Smooth muscle cell (in vitro differentiated cells): ENCODE data around the gene GRIK2. TPM values are rescaled to one million over a fixed set of nuclear protein-coding genes. Genes with fewer than 3 reads are reported as not detected.

Experiments used
- DNase-seq: peaks from one replicate; lab custom pipeline; 2025; ENCODE audit not compliant: unreplicated experiment; lab: John Stamatoyannopoulos, UW
- H2AFZ ChIP-seq: fragments of 200-600 bp; sonication (generic); 2 replicates; pipeline ENCODE4 v1.6.0; 2016; ENCODE audit warnings: antibody characterized with exemption, low read depth, mild to moderate bottlenecking
- H3F3A ChIP-seq: fragments of 200-600 bp; sonication (generic); 2 replicates; pipeline ENCODE4 v1.6.0; 2017; ENCODE audit warnings: antibody characterized with exemption, low read depth
- H3K27ac ChIP-seq: fragments of 200-600 bp; sonication (generic); 2 replicates; pipeline ENCODE4 v1.5.1; 2016; ENCODE audit warnings: low read depth, mild to moderate bottlenecking
- H3K27me3 ChIP-seq: fragments of 200-600 bp; sonication (generic); 2 replicates; pipeline ENCODE4 v1.6.1; 2016; ENCODE audit warnings: low read depth, mild to moderate bottlenecking
- H3K36me3 ChIP-seq: fragments of 200-600 bp; sonication (generic); 2 replicates; pipeline ENCODE4 v1.5.1; 2016; ENCODE audit warnings: low read depth
- H3K4me1 ChIP-seq: fragments of 200-600 bp; sonication (generic); 2 replicates; pipeline ENCODE4 v1.5.1; 2016; ENCODE audit warnings: low read depth
- H3K4me2 ChIP-seq: fragments of 200-600 bp; sonication (generic); 2 replicates; pipeline ENCODE4 v1.6.0; 2016; ENCODE audit warnings: mild to moderate bottlenecking
- H3K4me3 ChIP-seq: fragments of 200-600 bp; sonication (generic); 2 replicates; pipeline ENCODE4 v1.5.1; 2016; ENCODE audit warnings: mild to moderate bottlenecking
- H3K79me2 ChIP-seq: fragments of 200-600 bp; sonication (generic); 2 replicates; pipeline ENCODE4 v1.6.0; 2016; ENCODE audit warnings: low read depth, mild to moderate bottlenecking
- H3K9ac ChIP-seq: fragments of 200-600 bp; sonication (generic); 2 replicates; pipeline ENCODE4 v1.6.0; 2016; ENCODE audit warnings: low read depth
- H3K9me3 ChIP-seq: fragments of 200-600 bp; sonication (generic); replicated peaks from 2 replicates; pipeline ENCODE4 v1.5.1; 2016; ENCODE audit warnings: low read depth
- H4K20me1 ChIP-seq: fragments of 200-600 bp; sonication (generic); 2 replicates; pipeline ENCODE4 v1.6.0; 2016; ENCODE audit warnings: low read depth
- CTCF ChIP-seq: fragments of 200-600 bp; sonication (generic); IDR thresholded peaks from 2 replicates; pipeline ENCODE4 v1.5.1; 2017; ENCODE audit warnings: borderline replicate concordance, mild to moderate bottlenecking, antibody characterized with exemption; ENCODE audit not compliant: insufficient read depth, poor library complexity, severe bottlenecking
- WGBS: methylation state at CpG from one replicate; pipeline ENCODE4 v1.1.7; 2016; ENCODE audit warnings: low lambda C conversion rate; 5-methylcytosine and 5-hydroxymethylcytosine counted together
- polyA plus RNA-seq: library from polyadenylated mRNA; unstranded; fragments of >200 nt; fragmentation: Nextera tagmentation; extraction: Ambion mirVana; gene quantifications from 2 replicates; pipeline ENCODE4 v1.2.1, GENCODE V29; 2016
- total RNA-seq: library from RNA; depleted of rRNA; stranded (reverse); fragments of >200 nt; gene quantifications from 2 replicates; pipeline ENCODE4 v1.2.3, GENCODE V29; 2014

Gene GRIK2
- total and polyA plus RNA-seq, 2 experiments from 2014 or later, result 10.0 to 23.6 TPM

- H3K4me2 ChIP-seq, result no peak overlapping the region
- no peak overlapping the region for H3K9ac ChIP-seq
- WGBS, result 83% methylated on average over 3 of the region's 3 CpGs
- H3F3A ChIP-seq, result no peaks in the 10 kb centered on the region
- no peaks in the 10 kb centered on the region for H3K36me3 ChIP-seq
- H3K79me2 ChIP-seq, result no peaks in the 10 kb centered on the region
- no peaks in the 10 kb centered on the region for H4K20me1 ChIP-seq
- TF ChIP-seq CTCF, result no peak
- no peak overlapping the region for H3K4me3 ChIP-seq
- no peaks in the 10 kb centered on the region for H3K4me1 ChIP-seq
- H3K27me3 ChIP-seq, result no peaks in the 10 kb centered on the region
- no peak overlapping the region for H3K27ac ChIP-seq
- H2AFZ ChIP-seq, result no peak overlapping the region
- no peaks in the 10 kb centered on the region for H3K9me3 ChIP-seq
- DNase-seq, result no peak
Observed at GRCh38 chr6:101986476-101986875, 593.0 kb downstream of the GRIK2 start.

- Histone ChIP-seq H3K4me3 (no peak overlapping the region), H3F3A (no peaks in the 10 kb centered on the region), H3K27me3 (no peaks in the 10 kb centered on the region), H3K27ac (no peak overlapping the region), H3K79me2 (no peaks in the 10 kb centered on the region), H2AFZ (no peak overlapping the region), H3K9ac (no peak overlapping the region), H3K36me3 (no peaks in the 10 kb centered on the region), H4K20me1 (no peaks in the 10 kb centered on the region), H3K4me1 (no peaks in the 10 kb centered on the region), H3K4me2 (no peak overlapping the region), H3K9me3 (no peaks in the 10 kb centered on the region)
- 74% methylated on average over 5 of the region's 5 CpGs for WGBS
- TF ChIP-seq CTCF, result no peak
- no peak for DNase-seq
Observed at GRCh38 chr6:101992286-101992685, 598.8 kb downstream of the GRIK2 start.

- Histone ChIP-seq H3K27me3 (no peaks in the 10 kb centered on the region), H3K79me2 (no peaks in the 10 kb centered on the region), H3K27ac (no peak overlapping the region), H3K4me3 (no peak overlapping the region), H3K4me1 (no peaks in the 10 kb centered on the region), H3K4me2 (no peak overlapping the region), H3K36me3 (no peaks in the 10 kb centered on the region), H3K9me3 (no peaks in the 10 kb centered on the region), H3K9ac (no peak overlapping the region), H2AFZ (no peak overlapping the region), H4K20me1 (no peaks in the 10 kb centered on the region), H3F3A (no peaks in the 10 kb centered on the region)
- TF ChIP-seq CTCF, result no peak
- DNase-seq, result no peak
Observed at GRCh38 chr6:101994521-101994920, 601.0 kb downstream of the GRIK2 start.

GRCh38 chr6:102015431-102015830 is 621.9 kb downstream of the GRIK2 start:
- Histone ChIP-seq H3K4me2 (no peak overlapping the region), H2AFZ (no peak overlapping the region), H3K4me1 (no peaks in the 10 kb centered on the region), H3K9me3 (no peaks in the 10 kb centered on the region), H3F3A (no peaks in the 10 kb centered on the region), H3K4me3 (no peak overlapping the region), H3K9ac (no peak overlapping the region), H3K79me2 (no peaks in the 10 kb centered on the region), H3K36me3 (no peaks in the 10 kb centered on the region), H3K27ac (no peak overlapping the region), H4K20me1 (no peaks in the 10 kb centered on the region), H3K27me3 (no peaks in the 10 kb centered on the region)
- WGBS, result 87% methylated on average over 4 of the region's 4 CpGs
- no peak for DNase-seq
- no peak for TF ChIP-seq CTCF
